GM12875 (cell line): Measurements from ENCODE around the gene C22orf23.
A peak's percentile ranks its signal among the peaks of the same experiment; 100 is the strongest.

ENCODE experiments used
- H3K4me3 ChIP-seq: one replicate; pipeline ENCODE4 v1.5.1; 2011; ENCODE audit warnings: low read depth, low read length, control low read depth
- TF ChIP-seq, protein P1 (sequence below): IDR thresholded peaks from 2 replicates; pipeline ENCODE4 v1.5.1; 2011; ENCODE audit warnings: low read depth, mild to moderate bottlenecking, control low read depth, inconsistent platforms, low read length, moderate library complexity, borderline replicate concordance; ENCODE audit not compliant: insufficient read depth

C22orf23 gene

DNA sequence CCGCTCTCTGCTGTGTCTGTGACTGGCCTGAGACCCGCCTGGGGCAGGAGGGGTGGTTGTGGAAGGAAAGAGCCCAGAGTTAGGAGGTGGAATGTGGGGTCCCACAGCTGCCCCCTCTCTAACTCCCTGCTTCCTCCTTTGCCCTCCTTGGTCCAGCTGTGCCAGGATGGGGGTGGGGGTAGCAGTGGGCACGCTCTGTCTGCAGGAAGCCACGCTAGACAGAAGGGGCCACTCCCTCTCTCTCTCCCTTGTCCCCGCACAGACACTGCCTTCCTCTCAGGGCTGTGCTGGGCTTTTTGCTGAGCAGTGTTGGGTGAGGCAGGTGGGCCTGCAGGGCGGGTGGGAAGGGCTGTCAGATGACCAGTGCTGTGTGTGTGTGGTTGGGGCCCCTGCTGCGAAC lies 33.0 kb upstream of the C22orf23 start:
- TF ChIP-seq, protein P1, sequence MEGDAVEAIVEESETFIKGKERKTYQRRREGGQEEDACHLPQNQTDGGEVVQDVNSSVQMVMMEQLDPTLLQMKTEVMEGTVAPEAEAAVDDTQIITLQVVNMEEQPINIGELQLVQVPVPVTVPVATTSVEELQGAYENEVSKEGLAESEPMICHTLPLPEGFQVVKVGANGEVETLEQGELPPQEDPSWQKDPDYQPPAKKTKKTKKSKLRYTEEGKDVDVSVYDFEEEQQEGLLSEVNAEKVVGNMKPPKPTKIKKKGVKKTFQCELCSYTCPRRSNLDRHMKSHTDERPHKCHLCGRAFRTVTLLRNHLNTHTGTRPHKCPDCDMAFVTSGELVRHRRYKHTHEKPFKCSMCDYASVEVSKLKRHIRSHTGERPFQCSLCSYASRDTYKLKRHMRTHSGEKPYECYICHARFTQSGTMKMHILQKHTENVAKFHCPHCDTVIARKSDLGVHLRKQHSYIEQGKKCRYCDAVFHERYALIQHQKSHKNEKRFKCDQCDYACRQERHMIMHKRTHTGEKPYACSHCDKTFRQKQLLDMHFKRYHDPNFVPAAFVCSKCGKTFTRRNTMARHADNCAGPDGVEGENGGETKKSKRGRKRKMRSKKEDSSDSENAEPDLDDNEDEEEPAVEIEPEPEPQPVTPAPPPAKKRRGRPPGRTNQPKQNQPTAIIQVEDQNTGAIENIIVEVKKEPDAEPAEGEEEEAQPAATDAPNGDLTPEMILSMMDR, result no peak
- H3K4me3 ChIP-seq, result no peak overlapping the region

DNA sequence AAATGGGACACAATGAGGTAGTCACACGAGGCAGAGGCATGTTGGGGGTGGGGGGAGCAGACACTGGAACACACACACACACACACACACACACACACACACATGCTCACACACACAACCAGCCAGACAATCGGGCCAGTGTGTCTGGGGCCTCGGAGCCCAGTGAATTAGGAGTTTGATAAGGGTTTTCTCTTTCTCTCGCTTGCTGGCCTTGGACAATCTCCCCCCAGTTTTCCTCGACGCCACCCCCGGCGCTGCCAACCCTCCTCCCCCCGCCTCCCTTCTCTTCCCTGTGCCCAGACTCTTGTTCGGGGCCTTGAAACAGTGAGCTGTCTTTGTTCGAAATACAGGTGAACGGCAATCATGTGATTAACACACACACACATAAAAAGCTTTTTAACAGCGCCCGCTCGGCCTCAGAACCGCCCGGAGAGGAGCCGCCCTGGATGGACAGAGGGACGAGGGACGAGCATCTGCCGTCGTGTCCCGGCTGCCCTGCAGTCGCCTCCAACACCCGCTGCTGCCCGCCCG lies 32.4 kb upstream of the C22orf23 start:
- H3K4me3 ChIP-seq, result no peak overlapping the region
- TF ChIP-seq, protein P1, result no peak

DNA sequence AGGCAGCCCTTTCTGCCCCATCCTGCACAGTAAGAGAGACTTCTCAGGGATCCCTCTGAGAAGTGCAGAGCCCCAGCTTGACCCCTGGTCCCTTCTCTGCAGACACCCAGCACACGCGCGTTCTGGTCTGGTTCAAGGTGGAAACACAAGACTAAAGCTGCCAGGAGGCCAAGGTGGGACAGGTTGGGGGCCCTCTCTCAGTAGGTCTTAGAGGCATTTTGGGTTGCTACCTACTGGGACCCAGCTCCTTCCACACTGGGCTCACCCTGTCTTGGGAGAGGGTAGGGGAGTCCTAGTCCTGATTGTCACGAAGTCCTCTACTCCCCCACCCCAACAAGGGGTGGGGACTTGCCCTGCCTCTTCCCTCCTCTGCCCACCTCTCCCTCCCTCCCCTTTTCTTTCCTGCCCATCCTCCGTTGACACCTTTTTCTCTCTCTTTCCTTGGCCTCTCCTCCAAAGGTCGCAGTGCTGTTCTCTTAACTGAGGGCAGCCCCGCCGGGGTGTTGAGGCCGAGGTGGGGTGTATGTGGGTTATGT lies 31.7 kb upstream of the C22orf23 start:
- no peak overlapping the region for H3K4me3 ChIP-seq
- TF ChIP-seq, protein P1, result no peak

DNA sequence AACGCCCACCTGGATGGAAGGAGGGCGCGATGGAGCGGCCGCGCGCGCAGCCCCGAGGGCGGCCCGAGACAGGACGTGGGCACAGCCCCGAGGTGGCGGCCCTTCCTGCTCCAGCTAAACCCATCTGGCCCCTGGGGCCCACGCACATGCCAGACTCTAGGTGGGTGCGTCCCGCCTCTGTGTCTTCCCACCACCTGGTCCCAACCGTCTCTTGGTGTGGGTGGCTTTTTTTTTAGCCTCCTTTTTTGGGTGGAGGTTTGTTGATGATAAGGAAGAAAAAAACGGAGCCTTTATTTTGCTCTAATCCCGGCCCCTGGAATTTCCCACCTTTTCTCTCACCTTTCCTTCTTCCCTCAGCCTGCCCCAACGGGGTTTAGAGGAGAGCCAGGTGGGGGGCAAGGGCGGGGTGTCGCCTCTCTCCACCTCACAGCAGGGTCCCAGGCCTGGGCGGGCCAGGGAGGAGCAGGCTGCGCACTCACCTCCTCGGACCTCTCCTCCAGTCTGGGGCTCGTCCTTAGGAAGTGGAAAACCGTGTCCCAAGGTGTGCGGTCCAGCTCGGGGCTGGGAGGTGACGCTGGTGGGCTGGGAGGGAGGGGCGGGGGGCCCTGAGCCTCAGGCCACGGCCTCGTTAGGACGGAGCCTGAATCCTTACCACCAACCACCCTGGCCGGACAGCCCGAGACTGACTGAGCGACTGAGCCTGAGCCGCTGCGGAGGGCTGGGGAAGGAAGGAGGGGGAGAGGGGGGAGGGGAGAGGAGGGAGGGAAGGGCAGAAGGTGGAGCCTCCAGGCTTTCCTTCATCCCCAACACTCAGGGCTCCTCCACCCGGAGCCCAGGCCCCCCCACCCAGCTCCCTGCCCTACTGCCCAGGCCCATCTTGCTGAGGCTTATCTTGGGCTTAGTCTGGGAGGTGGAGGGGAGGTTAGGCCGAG lies 30.7 kb upstream of the C22orf23 start, which contains the start of gene SOX10:
TSS of gene SOX10 (minus strand) at position 696 of the 932 bp plus-strand sequence. CDS start 771 bp downstream, outside the sequence.
- TF ChIP-seq, protein P1, result no peak
- H3K4me3 ChIP-seq, result no peak within 1 kb of the TSS

DNA sequence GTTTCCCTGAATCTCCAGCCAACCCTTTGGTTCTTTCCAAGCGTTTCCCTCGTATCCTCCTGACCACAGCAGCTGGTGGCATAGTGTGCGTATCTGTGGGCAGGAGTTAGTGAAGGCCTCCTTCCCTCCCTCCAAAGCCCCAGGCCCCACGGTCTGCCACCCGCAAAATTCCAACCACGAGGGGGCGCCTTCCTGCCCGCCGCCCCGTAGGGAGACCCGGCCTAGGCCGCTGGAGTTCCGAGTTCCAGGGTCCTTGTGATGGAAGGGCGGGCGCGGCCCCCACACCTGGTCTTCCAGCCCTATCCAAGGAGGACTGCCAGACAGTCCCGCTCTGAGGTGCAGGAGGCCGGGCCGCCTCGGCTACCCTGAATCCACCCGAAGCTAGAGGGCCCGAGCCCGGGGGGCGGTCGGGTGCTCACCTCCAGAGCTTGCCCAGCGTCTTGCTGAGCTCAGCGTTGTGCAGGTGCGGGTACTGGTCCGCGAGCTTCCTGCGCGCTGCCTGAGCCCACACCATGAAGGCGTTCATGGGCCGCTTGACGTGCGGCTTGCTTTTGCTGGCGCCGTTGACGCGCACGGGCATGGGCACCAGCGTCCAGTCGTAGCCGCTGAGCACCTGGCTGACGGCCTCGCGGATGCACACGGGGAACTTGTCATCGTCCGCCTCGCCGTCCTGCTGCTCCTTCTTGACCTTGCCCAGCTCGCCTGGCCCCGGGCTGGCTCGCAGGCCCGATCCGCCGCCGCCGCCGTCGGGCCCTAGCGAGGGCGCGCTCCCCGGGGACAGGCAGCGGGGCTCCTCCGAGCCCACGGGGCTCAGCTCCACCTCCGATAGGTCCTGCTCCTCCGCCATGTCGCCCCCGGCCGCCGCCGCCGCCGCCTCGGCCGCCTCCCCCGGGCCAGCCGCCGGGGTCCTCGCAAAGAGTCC lies 29.8 kb upstream of the C22orf23 start:
- H3K4me3 ChIP-seq, result no peak overlapping the region
- TF ChIP-seq, protein P1, result peak; percentile 11; the same call in 1 of the 2 replicates

DNA sequence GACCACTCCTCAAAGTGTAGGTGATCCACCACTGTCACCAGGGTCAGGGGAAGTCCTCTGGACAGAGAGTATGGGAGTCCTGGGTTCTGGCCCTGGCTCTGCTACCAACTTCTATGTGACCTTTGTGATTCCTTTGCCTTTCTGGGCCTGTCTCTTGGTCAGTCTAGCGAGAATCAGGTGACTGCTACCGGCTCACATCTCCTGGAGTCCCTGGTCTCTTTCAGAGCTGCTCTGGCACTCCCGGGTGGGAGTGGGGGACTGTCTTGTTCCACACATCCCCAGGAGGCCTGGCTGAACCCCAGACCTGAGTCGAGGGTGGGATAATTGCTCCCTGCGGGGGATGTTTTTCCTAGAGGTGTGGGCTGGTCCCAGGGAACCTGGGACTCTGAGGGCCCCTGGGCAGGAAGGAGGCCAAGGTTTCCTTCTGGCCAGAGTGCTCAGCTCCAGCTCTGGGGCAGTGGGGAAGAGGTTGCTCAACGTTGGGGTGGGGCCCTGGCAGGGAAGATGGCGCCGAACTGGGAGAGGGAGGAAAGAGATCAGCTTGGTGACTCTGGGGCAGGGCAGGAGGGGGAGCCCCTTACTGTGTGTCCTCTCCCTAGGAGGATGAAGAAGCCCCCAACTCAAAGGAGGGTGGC lies 28.9 kb upstream of the C22orf23 start:
- TF ChIP-seq, protein P1, result no peak
- no peak overlapping the region for H3K4me3 ChIP-seq
